ENCODE data around the gene APBA2.
"Not testable (repeated sequence)": the region's sequence is repeated elsewhere in the genome, so short reads cannot be mapped to it uniquely, and the experiment has no call there.

Gene APBA2

GRCh38 chr15:28879551-28879950 lies 6.2 kb upstream of the APBA2 start:
- no peak for DNase-seq

- DNase-seq = no peak
Observed at GRCh38 chr15:28880680-28881079, 5.1 kb upstream of the APBA2 start.

GRCh38 chr15:28881170-28881569 lies 4.6 kb upstream of the APBA2 start:
- DNase-seq = no peak

- DNase-seq = no peak
Observed at GRCh38 chr15:28881600-28881999, 4.2 kb upstream of the APBA2 start.

GRCh38 chr15:28884151-28884940 lies 1.4 kb upstream of the APBA2 start:
- DNase-seq = no peak

- no peak for DNase-seq
Observed at GRCh38 chr15:28885128-28885629, 595 bp upstream of the APBA2 start.

- no peak for DNase-seq
Observed at GRCh38 chr15:28886431-28887338, 911 bp downstream of the APBA2 start.

GRCh38 chr15:28887339-28888174 lies 1.8 kb downstream of the APBA2 start:
- no peak for DNase-seq

GRCh38 chr15:28888302-28888894 lies 2.6 kb downstream of the APBA2 start:
- DNase-seq = no peak

- DNase-seq = no peak
Observed at GRCh38 chr15:28888900-28889299, 3.1 kb downstream of the APBA2 start.

- no peak for DNase-seq
Observed at GRCh38 chr15:28889346-28889745, 3.6 kb downstream of the APBA2 start.

GRCh38 chr15:28889871-28890270 lies 4.1 kb downstream of the APBA2 start:
- not testable (repeated sequence) for DNase-seq

- DNase-seq = not testable (repeated sequence)
Observed at GRCh38 chr15:28890291-28890690, 4.5 kb downstream of the APBA2 start.

- no peak for DNase-seq
Observed at GRCh38 chr15:28890711-28891495, 5.1 kb downstream of the APBA2 start.

- DNase-seq = no peak
Observed at GRCh38 chr15:28891588-28891987, 5.8 kb downstream of the APBA2 start.

GRCh38 chr15:28892789-28893610 lies 7.2 kb downstream of the APBA2 start:
- no peak for DNase-seq

GRCh38 chr15:28894631-28895030 lies 8.9 kb downstream of the APBA2 start:
- DNase-seq = no peak

- no peak for DNase-seq
Observed at GRCh38 chr15:28895146-28895545, 9.4 kb downstream of the APBA2 start.

GRCh38 chr15:28895566-28895965 lies 9.8 kb downstream of the APBA2 start:
- DNase-seq = no peak

- DNase-seq = no peak
Observed at GRCh38 chr15:28896951-28897350, 11.2 kb downstream of the APBA2 start.

Data from stimulated activated naive CD4-positive, alpha-beta T cell treated with Interleukin-2 at 50 U/mL for 16 hours (primary cell).